Upper lobe of left lung (tissue), 6 donors: Measurements from ENCODE around the gene DNAI1. TPM values are rescaled to one million over a fixed set of nuclear protein-coding genes. Genes with fewer than 3 reads are reported as not detected.

Source experiments
- ATAC-seq, 2 donors: fragments of 200-7000 bp; cut with Tn5 transposase; one replicate each; pipeline ENCODE4 v1.9.1; 2022; ENCODE audit warnings: mild to moderate bottlenecking in 2 of 2, moderate library complexity in 2 of 2; ENCODE audit not compliant: low FRiP score in 2 of 2
- DNase-seq, 2 donors: peaks; one replicate each; pipeline ENCODE4 v3.0.0-alpha.2; 2019 to 2020
- H3K27ac ChIP-seq, 4 donors: fragments of 200-600 bp; sonication (generic); one replicate each; pipeline ENCODE4 v1.5.1; 2016 to 2019
- H3K27me3 ChIP-seq, 4 donors: fragments of 200-600 bp; sonication (generic); one replicate each; pipeline ENCODE4 v1.5.1; 2017 to 2019
- H3K36me3 ChIP-seq, 4 donors: fragments of 200-600 bp; sonication (generic); one replicate each; pipeline ENCODE4 v1.5.1; 2016 to 2019
- H3K4me1 ChIP-seq, 4 donors: fragments of 200-600 bp; sonication (generic); one replicate each; pipeline ENCODE4 v1.5.1; 2018 to 2019
- H3K4me3 ChIP-seq, 4 donors: fragments of 200-600 bp; sonication (generic); one replicate each; pipeline ENCODE4 v1.5.1; 2017 to 2019; ENCODE audit warnings: mild to moderate bottlenecking in 2 of 4, moderate library complexity in 1 of 4
- H3K9me3 ChIP-seq, 4 donors: fragments of 200-600 bp; sonication (generic); one replicate each; pipeline ENCODE4 v1.5.1; 2018 to 2019
- CTCF ChIP-seq, 6 experiments: fragments of 450-650 bp in 4 of 6; fragments of 200-600 bp in 2 of 6; sonication (generic) in 2 of 6; IDR thresholded peaks; one replicate each; pipeline ENCODE4 v1.5.1; 2016 to 2019; ENCODE audit warnings: antibody characterized with exemption in 6 of 6
- EP300 ChIP-seq, 4 donors: sonication (generic); formaldehyde crosslinking; IDR thresholded peaks; one replicate each; pipeline ENCODE4 v1.5.1; 2017; ENCODE audit warnings: antibody characterized with exemption in 4 of 4, control low read depth in 2 of 4
- POLR2A ChIP-seq, 4 donors: fragments of 450-650 bp; IDR thresholded peaks; one replicate each; pipeline ENCODE4 v1.5.1; 2016 to 2017; ENCODE audit warnings: antibody characterized with exemption in 4 of 4, mild to moderate bottlenecking in 2 of 4
- POLR2AphosphoS5 ChIP-seq, 2 donors: sonication (generic); formaldehyde crosslinking; IDR thresholded peaks; one replicate each; pipeline ENCODE4 v1.5.1; 2017; ENCODE audit warnings: antibody characterized with exemption in 2 of 2
- WGBS, 2 donors: methylation state at CpG; one replicate each; pipeline ENCODE4 v1.1.5; 2017 to 2018; 5-methylcytosine and 5-hydroxymethylcytosine counted together
- total RNA-seq, 6 donors: library from RNA; depleted of rRNA in 4 of 6; stranded (reverse); fragments of >200 nt in 4 of 6; gene quantifications; one replicate each; pipeline versions ENCODE4 v1.1.0 to v1.2.1, GENCODE V29; 2016 to 2021
- donor health status: DM: no; HTN: no; CAD: no; lungs with moderate emphysema.
- donor health status: DM: no; HTN: yes; CAD: no; lungs with severe emphysema.

Gene DNAI1
- total RNA-seq, 6 donors from 2014 or later: 0.37 to 39.8 (median 9.7) TPM

DNA sequence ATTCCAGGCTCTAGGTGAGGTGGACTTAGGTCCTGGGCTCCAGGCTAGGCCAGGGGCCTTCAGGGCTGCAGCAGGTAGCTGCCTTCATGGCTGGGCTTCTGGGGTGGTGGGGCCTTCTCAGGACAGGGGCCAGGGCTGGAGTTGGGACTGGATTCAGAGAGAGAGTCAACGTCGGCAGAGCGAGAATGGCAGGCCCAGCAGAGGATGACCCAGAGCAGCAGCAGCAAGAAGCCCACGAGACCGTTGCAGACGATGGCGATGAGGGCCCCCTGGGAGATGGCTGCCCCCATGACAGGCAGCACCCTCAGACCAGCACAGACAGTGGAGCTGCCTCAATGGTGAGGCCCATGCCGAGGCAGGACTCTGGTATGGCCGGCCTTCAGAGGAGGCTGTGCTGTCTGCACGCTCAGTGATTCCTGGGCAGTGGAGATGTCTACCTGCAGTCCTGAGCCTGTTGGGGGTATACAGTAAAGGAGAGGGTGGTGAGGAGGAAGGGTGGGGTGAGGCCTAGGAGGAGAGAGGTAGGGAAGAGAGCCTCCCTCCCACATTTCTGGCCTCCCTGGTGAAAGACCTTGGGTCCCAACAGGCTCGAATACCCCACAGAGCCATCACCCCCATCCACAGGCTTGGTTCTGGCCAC is 62.9 kb downstream of the DNAI1 start:
- 99 to 100% methylated on average over 1 to 11 of the region's 11 CpGs for WGBS, 2 donors
- Histone ChIP-seq H3K9me3 (no peaks in the 10 kb centered on the region), H3K36me3 (no peaks in the 10 kb centered on the region), H3K27ac (no peak overlapping the region), H3K4me3 (peak overlapping the region in 1 of 4 donors; percentile 59), H3K4me1 (peaks cover 5 to 16% (median 7%) of the 10 kb centered on the region in 4 donors), H3K27me3 (no peaks in the 10 kb centered on the region)
- ATAC-seq: no peak
- DNase-seq: no peak
- no peak for TF ChIP-seq POLR2AphosphoS5 (IDR thresholded peaks at IDR 0.05)
- no peak for TF ChIP-seq EP300 (IDR thresholded peaks at IDR 0.05)
- TF ChIP-seq CTCF (IDR thresholded peaks at IDR 0.05): no peak
- no peak for TF ChIP-seq POLR2A (IDR thresholded peaks at IDR 0.05)

GRCh38 chr9:34522091-34522887 is 63.7 kb downstream of the DNAI1 start:
- Histone ChIP-seq H3K4me1 (peaks cover 5 to 16% (median 7%) of the 10 kb centered on the region in 4 donors), H3K9me3 (no peaks in the 10 kb centered on the region), H3K27me3 (no peaks in the 10 kb centered on the region), H3K27ac (peak overlapping the region in 1 of 4 donors; percentile 31), H3K36me3 (no peaks in the 10 kb centered on the region), H3K4me3 (peak overlapping the region; percentile 25 to 59 (median 48))
- WGBS, 2 donors: 10 to 26% methylated on average over 26 to 27 of the region's 31 CpGs
- ATAC-seq: no peak
- TF ChIP-seq POLR2A (IDR thresholded peaks at IDR 0.05) (no peak), EP300 (IDR thresholded peaks at IDR 0.05) (no peak), CTCF (IDR thresholded peaks at IDR 0.05) (no peak), POLR2AphosphoS5 (IDR thresholded peaks at IDR 0.05) (no peak)
- DNase-seq: no peak

DNA sequence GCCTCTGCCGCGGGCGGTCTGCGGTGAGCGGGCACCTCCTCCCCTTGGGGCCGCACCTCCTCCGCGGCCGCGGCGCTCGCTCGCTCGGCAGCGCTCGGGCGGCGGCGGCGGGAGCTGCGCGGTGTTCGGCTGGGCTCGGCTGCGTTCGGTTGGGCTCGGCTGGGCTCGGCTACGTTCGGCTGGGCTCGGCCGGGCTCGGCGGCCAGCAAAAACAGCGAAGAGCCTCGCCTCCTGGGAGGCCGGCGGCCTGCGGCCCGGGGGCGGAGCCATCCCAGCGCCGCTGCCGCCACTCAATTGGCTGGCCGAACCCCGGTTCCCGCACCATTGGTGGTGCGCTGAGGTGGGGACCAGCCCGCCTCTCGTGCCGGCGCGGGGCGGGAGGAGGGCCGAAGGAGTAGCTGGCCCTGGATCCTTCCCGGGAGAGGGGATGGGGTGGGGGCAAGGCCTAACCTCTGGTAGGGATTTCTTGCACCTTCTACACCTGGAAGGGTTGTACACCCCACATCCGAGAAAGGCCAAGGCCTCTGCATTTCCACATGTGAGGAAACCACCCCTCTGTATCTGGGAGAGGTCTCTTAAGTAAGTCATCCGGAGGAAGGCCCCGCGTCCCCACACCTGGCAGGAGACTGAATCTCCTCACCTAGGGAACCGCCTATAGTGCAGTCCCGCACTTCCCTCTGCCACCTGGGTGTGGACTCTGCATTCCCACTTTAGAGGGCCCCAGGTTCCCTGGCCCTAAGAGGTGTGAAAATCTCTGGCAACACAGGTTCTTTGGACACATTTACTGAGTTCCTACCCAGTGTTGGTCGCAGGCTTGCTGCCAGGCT is 64.6 kb downstream of the DNAI1 start, which contains the start of gene ENHO:
ENHO (minus strand) TSS at position 20 of the 827 bp plus-strand sequence. CDS start 1,295 bp downstream, outside the sequence.
- no peaks in the 10 kb centered on the region for H3K27me3 ChIP-seq
- peak within 1 kb of the TSS; percentile 25 to 59 (median 48) for H3K4me3 ChIP-seq
- ATAC-seq (peak; percentile 97 to 98), DNase-seq (peak; percentile 88 to 99)
- no peaks in the 10 kb centered on the region for H3K36me3 ChIP-seq
- H3K27ac ChIP-seq: peak within 1 kb of the TSS in 1 of 4 donors; percentile 31
- H3K9me3 ChIP-seq: no peaks in the 10 kb centered on the region
- H3K4me1 ChIP-seq: peaks cover 5 to 16% (median 7%) of the 10 kb centered on the region in 4 donors
- TF ChIP-seq EP300 (IDR thresholded peaks at IDR 0.05): no peak
- peak in 3 of 6 experiments; percentile 46 to 57 (median 47) for TF ChIP-seq CTCF (IDR thresholded peaks at IDR 0.05)
- WGBS, 2 donors: 9 to 35% methylated on average over 7 to 34 of the region's 63 CpGs

GRCh38 chr9:34524349-34524748 is 65.7 kb downstream of the DNAI1 start:
- Histone ChIP-seq H3K4me3 (no peak overlapping the region), H3K27ac (no peak overlapping the region), H3K4me1 (peaks cover 5 to 16% (median 7%) of the 10 kb centered on the region in 4 donors), H3K36me3 (no peaks in the 10 kb centered on the region), H3K27me3 (no peaks in the 10 kb centered on the region), H3K9me3 (no peaks in the 10 kb centered on the region)
- ATAC-seq: no peak
- DNase-seq: no peak
- WGBS, 2 donors: 92 to 96% methylated on average over 3 of the region's 3 CpGs
- no peak for TF ChIP-seq CTCF (IDR thresholded peaks at IDR 0.05)
- TF ChIP-seq POLR2A (IDR thresholded peaks at IDR 0.05): no peak
- no peak for TF ChIP-seq EP300 (IDR thresholded peaks at IDR 0.05)
- TF ChIP-seq POLR2AphosphoS5 (IDR thresholded peaks at IDR 0.05): no peak
